Type B pancreatic cell (in vitro differentiated cells): ENCODE results near the gene ACOT6. TPM values are rescaled to one million over a fixed set of nuclear protein-coding genes. Genes with fewer than 3 reads are reported as not detected.
A peak's percentile ranks its signal among the peaks of the same experiment; 100 is the strongest.
"Not testable (repeated sequence)": the region's sequence is repeated elsewhere in the genome, so short reads cannot be mapped to it uniquely, and the experiment has no call there.

Experiments used
- DNase-seq: peaks from one replicate; pipeline ENCODE4 v3.0.0; 2021; ENCODE audit warnings: mixed read lengths; ENCODE audit not compliant: unreplicated experiment; ENCODE audit errors: extremely low spot score
- H3K27ac Mint-ChIP-seq: 2 replicates; pipeline ENCODE4 v1.8.0; 2021; ENCODE audit warnings: mild to moderate bottlenecking, mixed read lengths
- H3K27me3 Mint-ChIP-seq: 2 replicates; pipeline ENCODE4 v1.8.0; 2021; ENCODE audit warnings: mixed read lengths
- H3K36me3 Mint-ChIP-seq: 2 replicates; pipeline ENCODE4 v1.8.0; 2021; ENCODE audit warnings: mixed read lengths
- H3K4me1 Mint-ChIP-seq: one replicate; pipeline ENCODE4 v1.8.0; 2021; ENCODE audit warnings: mixed read lengths; ENCODE audit not compliant: unreplicated experiment
- H3K4me3 Mint-ChIP-seq: 2 replicates; pipeline ENCODE4 v1.8.0; 2021; ENCODE audit warnings: mild to moderate bottlenecking, mixed read lengths
- H3K9me3 Mint-ChIP-seq: 2 replicates; pipeline ENCODE4 v1.8.0; 2021; ENCODE audit warnings: mixed read lengths
- total RNA-seq: library from RNA; stranded (reverse); gene quantifications from 2 replicates; pipeline ENCODE4 v1.2.1, GENCODE V29; 2021; ENCODE audit warnings: low replicate concordance
- TF ChIP-seq, protein P1 (sequence below): fragments of 200-600 bp; sonication (generic); conservative IDR thresholded peaks from 2 replicates; pipeline ENCODE4 v1.5.0; 2021; ENCODE audit warnings: antibody characterized with exemption, mild to moderate bottlenecking

The ACOT6 gene
- total RNA-seq, 1 donor from 2014 or later = not detected

DNA sequence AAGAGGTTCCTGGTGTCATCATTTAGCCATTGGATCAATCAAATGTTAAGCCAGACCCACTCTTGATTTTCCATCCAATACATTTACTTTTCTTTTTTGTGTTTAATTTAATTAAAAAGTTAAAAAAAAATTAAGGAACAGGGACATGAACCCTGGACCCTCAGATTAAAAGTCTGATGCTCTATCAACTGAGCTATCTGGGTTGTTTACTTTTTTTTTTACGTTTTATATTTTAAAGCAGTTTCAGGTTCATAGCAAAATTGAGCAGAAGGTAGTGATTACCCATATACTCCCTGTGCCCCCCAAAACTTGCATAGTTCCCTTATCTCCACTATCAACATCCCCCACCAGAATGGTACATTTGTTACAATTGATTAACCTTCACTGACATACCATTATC lies 23.6 kb upstream of the ACOT6 start:
- TF ChIP-seq, protein P1, sequence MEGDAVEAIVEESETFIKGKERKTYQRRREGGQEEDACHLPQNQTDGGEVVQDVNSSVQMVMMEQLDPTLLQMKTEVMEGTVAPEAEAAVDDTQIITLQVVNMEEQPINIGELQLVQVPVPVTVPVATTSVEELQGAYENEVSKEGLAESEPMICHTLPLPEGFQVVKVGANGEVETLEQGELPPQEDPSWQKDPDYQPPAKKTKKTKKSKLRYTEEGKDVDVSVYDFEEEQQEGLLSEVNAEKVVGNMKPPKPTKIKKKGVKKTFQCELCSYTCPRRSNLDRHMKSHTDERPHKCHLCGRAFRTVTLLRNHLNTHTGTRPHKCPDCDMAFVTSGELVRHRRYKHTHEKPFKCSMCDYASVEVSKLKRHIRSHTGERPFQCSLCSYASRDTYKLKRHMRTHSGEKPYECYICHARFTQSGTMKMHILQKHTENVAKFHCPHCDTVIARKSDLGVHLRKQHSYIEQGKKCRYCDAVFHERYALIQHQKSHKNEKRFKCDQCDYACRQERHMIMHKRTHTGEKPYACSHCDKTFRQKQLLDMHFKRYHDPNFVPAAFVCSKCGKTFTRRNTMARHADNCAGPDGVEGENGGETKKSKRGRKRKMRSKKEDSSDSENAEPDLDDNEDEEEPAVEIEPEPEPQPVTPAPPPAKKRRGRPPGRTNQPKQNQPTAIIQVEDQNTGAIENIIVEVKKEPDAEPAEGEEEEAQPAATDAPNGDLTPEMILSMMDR = no peak
- H3K9me3 Mint-ChIP-seq = no peaks in the 10 kb centered on the region
- DNase-seq = no peak
- no peaks in the 10 kb centered on the region for H3K36me3 Mint-ChIP-seq
- no peak overlapping the region for H3K4me3 Mint-ChIP-seq
- no peak overlapping the region for H3K27ac Mint-ChIP-seq
- H3K4me1 Mint-ChIP-seq = no peaks in the 10 kb centered on the region
- peaks cover 5% of the 10 kb centered on the region for H3K27me3 Mint-ChIP-seq

DNA sequence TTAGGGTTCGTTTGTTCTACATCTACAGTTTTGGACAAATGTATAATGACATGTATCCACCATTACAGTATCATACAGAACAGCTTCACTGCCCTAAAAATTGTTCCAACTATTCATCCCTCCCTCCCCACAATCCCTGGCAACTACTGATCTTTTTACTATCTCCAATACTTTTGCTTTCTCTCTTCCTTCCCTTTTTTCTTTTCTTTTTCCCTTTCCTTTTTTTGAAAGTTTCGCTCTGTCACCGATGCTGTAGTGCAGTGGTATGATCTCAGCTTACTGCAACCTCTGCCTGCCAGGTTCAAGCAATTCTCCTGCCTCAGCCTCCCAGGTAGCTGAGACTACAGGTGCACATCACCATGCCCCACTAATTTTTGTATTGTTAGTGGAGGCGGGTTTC lies 23.2 kb upstream of the ACOT6 start:
- no peak overlapping the region for H3K27ac Mint-ChIP-seq
- TF ChIP-seq, protein P1 = no peak
- no peak for DNase-seq
- H3K4me1 Mint-ChIP-seq = no peaks in the 10 kb centered on the region
- no peaks in the 10 kb centered on the region for H3K9me3 Mint-ChIP-seq
- H3K4me3 Mint-ChIP-seq = no peak overlapping the region
- H3K36me3 Mint-ChIP-seq = no peaks in the 10 kb centered on the region
- H3K27me3 Mint-ChIP-seq = peaks cover 5% of the 10 kb centered on the region

DNA sequence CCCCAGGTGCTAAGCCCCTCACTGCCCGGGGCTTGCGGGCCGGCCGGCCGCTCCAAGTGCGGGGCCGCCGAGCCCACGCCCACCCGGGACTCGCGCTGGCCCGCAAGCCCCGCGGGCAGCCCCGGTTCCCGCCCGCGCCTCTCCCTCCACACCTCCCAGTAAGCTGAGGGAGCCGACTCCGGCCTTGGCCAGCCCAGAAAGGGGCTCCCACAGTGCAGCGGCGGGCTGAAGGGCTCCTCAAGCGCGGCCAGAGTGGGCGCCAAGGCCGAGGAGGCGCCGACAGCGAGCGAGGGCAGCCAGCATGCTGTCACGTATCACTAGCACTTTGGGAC lies 21.7 kb upstream of the ACOT6 start:
- not testable (repeated sequence) for H3K9me3 Mint-ChIP-seq, DNase-seq, H3K4me1 Mint-ChIP-seq, H3K27me3 Mint-ChIP-seq, H3K27ac Mint-ChIP-seq, H3K36me3 Mint-ChIP-seq, H3K4me3 Mint-ChIP-seq

DNA sequence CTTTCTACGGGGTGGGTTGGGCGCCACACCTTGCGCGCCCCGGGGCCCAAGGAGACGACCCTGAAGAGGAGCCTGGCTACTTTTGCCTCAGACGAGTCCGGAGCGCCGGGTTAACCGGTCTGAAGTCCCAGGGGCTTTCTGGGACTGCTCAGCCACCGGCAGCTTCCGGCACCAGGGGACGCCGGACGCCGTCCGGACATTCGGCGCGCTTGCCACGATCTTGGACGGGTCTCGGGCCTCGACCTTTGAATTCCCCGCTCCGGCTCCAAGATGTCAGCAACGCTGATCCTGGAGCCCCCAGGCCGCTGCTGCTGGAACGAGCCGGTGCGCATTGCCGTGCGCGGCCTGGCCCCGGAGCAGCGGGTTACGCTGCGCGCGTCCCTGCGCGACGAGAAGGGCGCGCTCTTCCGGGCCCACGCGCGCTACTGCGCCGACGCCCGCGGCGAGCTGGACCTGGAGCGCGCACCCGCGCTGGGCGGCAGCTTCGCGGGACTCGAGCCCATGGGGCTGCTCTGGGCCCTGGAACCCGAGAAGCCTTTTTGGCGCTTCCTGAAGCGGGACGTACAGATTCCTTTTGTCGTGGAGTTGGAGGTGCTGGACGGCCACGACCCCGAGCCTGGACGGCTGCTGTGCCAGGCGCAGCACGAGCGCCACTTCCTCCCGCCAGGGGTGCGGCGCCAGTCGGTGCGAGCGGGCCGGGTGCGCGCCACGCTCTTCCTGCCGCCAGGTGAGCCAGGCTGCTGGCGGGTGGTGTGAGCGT lies 20.4 kb upstream of the ACOT6 start, which contains the start of gene ACOT4:
Gene ACOT4 (plus strand): TSS at position 184 of the 760 bp plus-strand sequence. CDS start 87 bp downstream, at position 271.
- TF ChIP-seq, protein P1 = peak; percentile 52
- no peaks in the 10 kb centered on the region for H3K36me3 Mint-ChIP-seq
- no peaks in the 10 kb centered on the region for H3K4me1 Mint-ChIP-seq
- peaks cover 5% of the 10 kb centered on the region for H3K27me3 Mint-ChIP-seq
- H3K27ac Mint-ChIP-seq = peak within 1 kb of the TSS; percentile 44
- no peak for DNase-seq
- H3K4me3 Mint-ChIP-seq = peak within 1 kb of the TSS; percentile 83
- no peaks in the 10 kb centered on the region for H3K9me3 Mint-ChIP-seq

DNA sequence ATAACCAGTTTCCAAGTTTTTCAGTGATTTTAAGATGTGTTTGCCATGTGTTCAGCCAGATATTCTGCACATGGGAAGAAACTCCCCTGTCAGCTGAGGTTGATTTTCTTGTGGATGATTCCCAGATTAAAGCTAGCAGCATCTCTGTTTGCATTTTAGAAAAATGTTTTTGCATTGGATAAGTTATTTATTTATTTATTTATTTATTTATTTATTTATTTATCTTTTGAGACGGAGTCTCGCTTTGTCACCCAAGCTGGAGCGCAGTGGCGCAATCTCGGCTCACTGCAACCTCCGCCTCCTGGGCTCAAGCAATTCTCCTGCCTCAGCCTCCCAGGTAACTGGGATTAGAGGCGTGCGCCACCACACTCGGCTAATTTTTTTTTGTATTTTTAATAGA lies 17.8 kb upstream of the ACOT6 start:
- Mint-ChIP-seq H3K27me3 (peaks cover 5% of the 10 kb centered on the region), H3K27ac (no peak overlapping the region), H3K4me1 (peaks cover 6% of the 10 kb centered on the region), H3K36me3 (no peaks in the 10 kb centered on the region), H3K9me3 (no peaks in the 10 kb centered on the region), H3K4me3 (no peak overlapping the region)
- TF ChIP-seq, protein P1 = no peak
- DNase-seq = no peak

DNA sequence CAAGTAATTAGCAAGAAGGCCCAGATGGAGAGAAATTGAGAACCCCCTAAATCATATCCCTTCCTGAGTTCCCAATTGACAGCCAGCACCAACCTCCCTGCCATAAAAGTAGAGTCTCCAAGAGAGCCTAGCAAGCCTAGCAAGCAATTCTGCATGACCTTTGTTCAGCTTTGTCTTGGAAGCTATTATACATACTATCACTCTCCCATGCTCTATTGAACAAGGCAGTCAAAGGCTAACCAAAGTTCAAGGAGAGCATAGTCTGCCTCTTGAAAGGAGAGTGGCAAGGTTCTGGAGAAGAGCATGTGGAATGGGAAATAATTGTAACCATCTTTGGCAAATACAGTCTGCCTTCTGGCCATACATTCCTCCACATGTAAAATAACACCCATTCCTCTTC lies 12.8 kb upstream of the ACOT6 start:
- Mint-ChIP-seq H3K9me3 (no peaks in the 10 kb centered on the region), H3K27me3 (no peaks in the 10 kb centered on the region), H3K4me3 (no peak overlapping the region), H3K4me1 (peaks cover 19% of the 10 kb centered on the region), H3K36me3 (no peaks in the 10 kb centered on the region), H3K27ac (no peak overlapping the region)
- no peak for DNase-seq
- TF ChIP-seq, protein P1 = no peak
